Fibroblast of villous mesenchyme (primary cell): ENCODE results near the gene MAGEB17. TPM values are rescaled to one million over a fixed set of nuclear protein-coding genes. Genes with fewer than 3 reads are reported as not detected.
"Not testable (repeated sequence)": the region's sequence is repeated elsewhere in the genome, so short reads cannot be mapped to it uniquely, and the experiment has no call there.

Experiments used
- DNase-seq: peaks from one replicate; pipeline ENCODE4 v3.0.0-alpha.2; 2010; ENCODE audit warnings: low read depth
- H3K4me3 ChIP-seq: 2 replicates; pipeline ENCODE4 v1.5.1; 2011; ENCODE audit warnings: low read depth, mild to moderate bottlenecking, low read length
- total RNA-seq: library from RNA; depleted of rRNA; stranded (reverse); fragments of >200 nt; gene quantifications from 2 replicates; pipeline ENCODE4 v1.2.3, GENCODE V29; 2012
- TF ChIP-seq, protein P1 (sequence below): IDR thresholded peaks from 2 replicates; pipeline ENCODE4 v1.5.1; 2012; ENCODE audit warnings: low read depth, mild to moderate bottlenecking, low read length; ENCODE audit not compliant: insufficient read depth

The MAGEB17 gene
- total RNA-seq, 1 donor: not detected

DNA sequence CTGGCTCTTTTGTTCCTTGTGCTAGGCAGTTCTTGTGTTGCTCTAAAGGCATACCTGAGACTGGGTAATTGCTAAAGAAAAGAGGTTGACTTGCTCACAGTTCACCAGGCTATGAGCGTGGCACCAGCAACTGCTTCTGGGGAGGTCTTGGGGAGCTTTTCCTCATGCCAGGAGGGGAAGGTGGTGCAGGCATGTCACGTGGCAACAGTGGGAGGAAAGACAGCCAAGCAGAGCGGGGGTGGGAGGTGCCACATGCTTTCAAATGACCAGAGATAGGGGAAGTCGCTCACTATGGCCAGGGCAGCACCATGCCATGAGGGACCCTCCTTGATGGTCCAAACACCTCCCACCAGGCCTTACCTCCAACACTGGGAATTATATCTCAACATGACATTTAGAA is 4.7 kb downstream of the MAGEB17 start:
- no peak overlapping the region for H3K4me3 ChIP-seq
- no peak for DNase-seq
- TF ChIP-seq, protein P1, sequence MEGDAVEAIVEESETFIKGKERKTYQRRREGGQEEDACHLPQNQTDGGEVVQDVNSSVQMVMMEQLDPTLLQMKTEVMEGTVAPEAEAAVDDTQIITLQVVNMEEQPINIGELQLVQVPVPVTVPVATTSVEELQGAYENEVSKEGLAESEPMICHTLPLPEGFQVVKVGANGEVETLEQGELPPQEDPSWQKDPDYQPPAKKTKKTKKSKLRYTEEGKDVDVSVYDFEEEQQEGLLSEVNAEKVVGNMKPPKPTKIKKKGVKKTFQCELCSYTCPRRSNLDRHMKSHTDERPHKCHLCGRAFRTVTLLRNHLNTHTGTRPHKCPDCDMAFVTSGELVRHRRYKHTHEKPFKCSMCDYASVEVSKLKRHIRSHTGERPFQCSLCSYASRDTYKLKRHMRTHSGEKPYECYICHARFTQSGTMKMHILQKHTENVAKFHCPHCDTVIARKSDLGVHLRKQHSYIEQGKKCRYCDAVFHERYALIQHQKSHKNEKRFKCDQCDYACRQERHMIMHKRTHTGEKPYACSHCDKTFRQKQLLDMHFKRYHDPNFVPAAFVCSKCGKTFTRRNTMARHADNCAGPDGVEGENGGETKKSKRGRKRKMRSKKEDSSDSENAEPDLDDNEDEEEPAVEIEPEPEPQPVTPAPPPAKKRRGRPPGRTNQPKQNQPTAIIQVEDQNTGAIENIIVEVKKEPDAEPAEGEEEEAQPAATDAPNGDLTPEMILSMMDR: no peak

DNA sequence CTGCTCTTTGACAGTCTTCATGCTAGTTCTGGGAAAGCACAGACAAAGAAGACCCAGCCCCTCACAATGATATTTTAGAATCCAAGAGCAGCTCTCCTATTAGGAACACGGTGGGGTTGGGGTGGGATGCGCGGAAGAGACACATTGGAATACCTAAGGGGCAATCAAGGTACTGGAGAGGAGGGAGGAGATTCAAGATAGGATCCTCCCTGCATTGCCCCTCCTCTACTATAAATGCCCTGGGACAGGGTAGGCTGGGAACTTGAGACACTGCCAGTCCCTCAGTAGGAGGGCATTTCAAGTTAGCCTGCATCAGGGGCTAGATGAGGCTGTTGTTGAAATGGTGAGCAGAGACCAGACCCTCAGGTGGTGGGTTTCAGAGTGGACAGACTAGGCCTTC is 5.1 kb downstream of the MAGEB17 start:
- DNase-seq: no peak
- no peak overlapping the region for H3K4me3 ChIP-seq
- TF ChIP-seq, protein P1: no peak

DNA sequence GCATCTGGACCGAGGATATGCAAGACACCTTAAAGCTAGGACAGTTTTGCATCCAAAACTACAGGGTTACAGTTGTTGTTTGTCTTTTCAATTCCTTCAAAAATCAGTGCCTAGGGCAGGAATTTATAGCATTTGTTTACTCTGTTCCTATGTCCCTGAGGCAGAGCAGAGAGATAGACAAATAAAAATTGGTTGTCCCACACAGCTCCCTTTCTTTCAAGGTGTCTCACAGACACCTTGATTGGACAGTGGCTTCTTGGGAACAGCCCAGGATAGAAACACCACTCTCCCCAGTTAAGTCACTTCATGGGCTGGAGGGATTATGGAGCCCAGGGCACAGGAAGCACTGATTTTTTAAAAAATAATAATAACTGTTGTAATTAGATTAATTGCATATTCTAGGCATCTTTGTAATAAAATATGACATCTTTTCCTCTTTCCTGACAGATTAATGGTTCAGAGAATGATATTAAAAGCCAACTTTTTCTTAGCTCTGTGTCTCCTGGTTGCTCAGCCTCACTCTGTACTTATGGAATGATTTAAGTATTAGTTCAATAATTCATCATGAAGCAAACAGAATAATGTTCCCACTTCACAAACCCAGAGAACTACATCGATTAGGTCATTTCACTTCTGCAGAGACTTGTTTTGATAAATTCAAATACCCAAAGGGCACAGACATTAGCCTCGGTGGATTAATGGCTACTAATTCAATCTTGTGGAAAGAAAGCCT is 8.2 kb downstream of the MAGEB17 start:
- H3K4me3 ChIP-seq: no peak overlapping the region

DNA sequence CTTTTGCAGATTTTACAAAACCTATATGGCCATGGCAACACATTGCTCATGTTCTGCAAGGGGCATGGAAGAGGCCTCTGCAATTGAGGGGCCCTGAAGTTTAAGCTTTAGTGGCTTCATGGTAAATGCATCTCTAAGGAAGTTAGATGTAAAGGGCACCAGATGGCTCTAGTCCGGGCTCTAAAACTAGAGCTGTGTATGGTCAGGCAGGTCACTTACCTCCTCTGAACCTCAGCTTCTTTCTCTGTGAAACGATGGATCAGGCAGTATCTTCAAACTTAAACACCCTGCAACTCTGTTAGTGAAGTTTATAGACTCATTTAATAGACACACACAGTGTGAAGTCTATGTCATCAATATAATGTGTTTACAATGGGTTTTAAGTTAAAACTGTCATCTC is 10.0 kb downstream of the MAGEB17 start:
- TF ChIP-seq, protein P1: no peak
- no peak overlapping the region for H3K4me3 ChIP-seq
- no peak for DNase-seq

More for the DNA sequence above, 8.2 kb downstream of the MAGEB17 start:
- no peak for DNase-seq
- TF ChIP-seq, protein P1: no peak

DNA sequence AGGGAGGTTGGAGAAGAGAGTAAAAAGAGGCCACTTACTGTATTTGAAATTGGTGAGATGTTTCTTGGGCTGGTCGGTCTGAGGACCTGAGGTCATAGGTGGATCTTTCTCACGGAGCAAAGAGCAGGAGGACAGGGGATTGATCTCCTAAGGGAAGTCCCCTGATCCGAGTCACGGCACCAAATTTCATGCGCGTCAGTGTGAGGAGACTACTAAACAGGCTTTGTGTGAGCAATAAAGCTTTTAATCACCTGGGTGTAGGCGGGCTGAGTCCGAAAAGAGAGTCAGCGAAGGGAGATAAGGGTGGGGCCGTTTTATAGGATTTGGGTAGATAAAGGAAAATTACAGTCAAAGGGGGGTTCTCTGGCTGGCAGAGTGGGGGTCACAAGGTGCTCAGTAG is 16.6 kb downstream of the MAGEB17 start:
- not testable (repeated sequence) for DNase-seq, H3K4me3 ChIP-seq

DNA sequence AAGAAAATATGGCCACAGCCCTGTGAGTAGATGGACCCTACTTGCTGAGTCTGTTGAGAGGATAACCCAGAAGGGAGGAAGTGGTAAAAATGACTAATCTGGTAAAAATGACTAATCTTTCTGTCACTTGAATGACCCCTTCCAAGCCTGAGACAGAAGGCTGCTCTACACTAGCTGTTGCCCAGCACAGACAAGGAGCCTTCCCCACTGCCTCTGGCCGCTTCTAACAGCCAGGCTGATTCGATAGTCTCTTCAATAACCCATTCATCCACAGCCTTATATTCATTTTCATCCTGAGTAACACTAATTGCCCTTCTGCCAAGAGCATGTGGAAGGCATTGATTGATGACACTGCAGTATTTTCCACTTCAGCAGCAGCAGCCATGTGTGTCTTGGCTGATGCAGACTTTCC is 18.4 kb downstream of the MAGEB17 start:
- no peak overlapping the region for H3K4me3 ChIP-seq
- TF ChIP-seq, protein P1: no peak
- peak; percentile 51 for DNase-seq

DNA sequence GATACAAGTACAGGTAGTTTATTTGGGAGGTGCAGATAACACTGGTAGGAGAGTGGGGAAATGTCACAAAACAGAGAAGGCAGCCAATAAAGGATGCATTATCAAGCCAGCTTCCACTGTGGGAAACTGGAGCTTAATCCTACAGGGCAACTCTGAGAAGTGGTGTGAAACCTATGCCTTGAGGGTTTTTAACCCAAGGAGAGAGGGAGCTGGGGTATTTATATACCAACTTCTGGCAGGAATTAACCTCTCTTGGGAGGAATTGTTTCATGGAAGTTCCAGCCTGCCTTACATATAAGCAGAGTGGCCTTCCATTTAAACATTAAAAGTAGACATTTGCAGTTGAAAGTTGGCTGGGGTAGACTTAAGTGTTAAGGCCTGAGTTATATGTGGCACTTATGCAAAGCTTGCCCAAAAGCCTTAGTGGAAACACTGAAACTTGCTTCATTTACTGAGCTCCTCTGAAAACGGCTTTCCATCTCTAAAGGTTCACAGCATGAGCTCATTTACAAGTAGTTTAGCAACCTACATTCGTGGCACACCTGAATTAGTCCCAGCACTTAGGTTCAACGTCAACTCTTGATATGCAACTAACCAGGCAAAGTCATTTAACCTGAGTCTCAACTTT is 19.2 kb downstream of the MAGEB17 start:
- no peak for DNase-seq
- TF ChIP-seq, protein P1: no peak
- H3K4me3 ChIP-seq: no peak overlapping the region
